Stimulated activated CD4-positive, alpha-beta T cell treated with anti-CD3 and anti-CD28 coated beads, Interleukin-12 subunit alpha, Interleukin-12 subunit beta, amount 100 ng/mL, for 48 hours (primary cell): ENCODE data around the gene MYOM3.
"Not testable (repeated sequence)": the region's sequence is repeated elsewhere in the genome, so short reads cannot be mapped to it uniquely, and the experiment has no call there.

Experiments
- DNase-seq, 3 donors: peaks; one replicate each; pipeline ENCODE4 v3.0.0-alpha.2; 2020; ENCODE audit warnings: low read depth in 2 of 3, low spot score in 1 of 3

MYOM3 gene

DNA sequence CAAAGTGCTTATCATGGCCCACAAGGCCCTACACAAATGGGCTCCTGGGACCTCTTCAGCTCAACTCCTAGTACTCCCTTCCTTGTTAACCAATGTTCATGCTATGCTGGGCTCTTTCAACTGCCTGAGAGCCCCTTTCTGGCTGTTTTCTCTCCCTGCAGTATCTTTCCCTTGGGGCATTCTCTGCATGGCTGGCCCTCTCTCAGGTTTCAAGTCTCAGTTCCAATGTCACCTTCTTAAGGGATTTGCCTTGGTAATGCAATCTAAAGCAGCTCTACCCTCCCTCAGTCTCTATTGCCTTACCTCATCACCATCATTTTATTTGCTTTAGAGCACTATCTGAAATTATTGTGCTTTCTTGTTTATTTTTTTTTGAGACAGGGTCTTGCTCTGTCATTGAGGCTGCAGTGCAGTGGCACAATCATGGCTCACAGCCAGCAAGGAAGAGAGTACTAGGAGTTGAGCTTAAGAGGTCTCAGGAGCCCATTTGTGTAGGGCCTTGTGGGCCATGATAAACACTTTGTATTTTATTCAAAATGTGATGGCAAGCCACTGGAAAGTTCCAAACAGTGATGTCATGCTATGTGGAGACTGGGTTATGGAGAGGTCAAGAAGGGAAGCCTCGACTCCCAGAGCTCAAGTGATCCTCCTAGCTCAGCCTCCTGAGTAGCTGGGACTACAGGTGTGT is 68.4 kb downstream of the MYOM3 start:
- no peak for DNase-seq

DNA sequence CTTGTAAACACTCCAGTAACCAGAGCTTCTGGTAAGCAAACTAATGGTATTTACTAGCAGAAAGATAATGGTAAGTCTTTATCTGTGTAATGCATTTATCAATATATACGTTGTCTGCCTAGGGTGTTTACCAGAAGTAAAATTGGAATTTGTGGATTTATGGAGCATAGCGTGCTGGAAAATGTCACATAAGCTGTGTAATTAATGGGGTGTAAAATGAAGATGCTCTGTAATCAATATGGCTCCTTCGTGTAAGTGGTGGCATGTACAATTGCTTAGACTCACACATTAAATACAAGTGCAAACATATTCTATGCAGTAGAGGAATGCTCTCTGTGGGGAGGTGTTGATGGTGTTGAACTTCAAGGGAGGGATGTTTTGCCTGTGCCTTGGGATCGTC is 69.6 kb downstream of the MYOM3 start:
- DNase-seq = no peak

DNA sequence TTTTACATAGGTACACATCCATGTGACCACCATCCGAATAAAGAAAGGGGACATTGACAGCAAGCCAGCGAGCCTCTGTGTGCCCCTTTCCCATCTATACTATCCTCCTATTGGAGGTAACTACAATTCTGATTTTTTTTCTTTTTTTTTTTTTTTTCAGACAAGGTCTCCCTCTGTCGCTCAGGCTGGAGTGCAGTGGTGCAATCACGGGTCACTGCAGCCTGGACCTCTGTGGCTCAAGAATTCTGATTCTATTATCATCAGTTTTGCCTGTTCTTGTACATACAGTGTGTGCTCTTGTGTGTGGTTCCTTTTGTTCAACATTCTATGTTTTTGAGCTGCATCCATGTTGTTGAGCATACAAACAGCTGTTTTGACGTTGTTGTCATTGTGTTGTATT is 75.8 kb downstream of the MYOM3 start:
- no peak for DNase-seq

DNA sequence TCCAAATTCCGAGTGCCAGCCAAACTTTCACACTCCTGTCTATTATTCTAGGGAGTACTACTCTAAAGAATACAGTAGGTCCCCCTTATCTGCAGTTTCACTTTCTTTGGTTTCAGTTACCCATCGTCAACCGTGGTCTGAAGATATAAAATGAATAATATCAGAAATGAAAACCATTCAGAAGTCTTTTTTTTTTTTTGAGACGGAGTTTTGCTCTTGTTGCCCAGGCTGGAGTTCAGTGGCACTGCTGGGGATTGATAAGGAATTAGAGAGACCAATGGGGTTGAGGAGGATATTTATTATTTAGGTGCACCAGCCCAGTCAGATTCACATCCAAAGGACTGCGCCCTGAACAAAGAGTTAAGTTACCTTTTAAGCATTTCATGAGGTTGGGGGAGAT is 79.0 kb downstream of the MYOM3 start:
- DNase-seq = no peak

DNA sequence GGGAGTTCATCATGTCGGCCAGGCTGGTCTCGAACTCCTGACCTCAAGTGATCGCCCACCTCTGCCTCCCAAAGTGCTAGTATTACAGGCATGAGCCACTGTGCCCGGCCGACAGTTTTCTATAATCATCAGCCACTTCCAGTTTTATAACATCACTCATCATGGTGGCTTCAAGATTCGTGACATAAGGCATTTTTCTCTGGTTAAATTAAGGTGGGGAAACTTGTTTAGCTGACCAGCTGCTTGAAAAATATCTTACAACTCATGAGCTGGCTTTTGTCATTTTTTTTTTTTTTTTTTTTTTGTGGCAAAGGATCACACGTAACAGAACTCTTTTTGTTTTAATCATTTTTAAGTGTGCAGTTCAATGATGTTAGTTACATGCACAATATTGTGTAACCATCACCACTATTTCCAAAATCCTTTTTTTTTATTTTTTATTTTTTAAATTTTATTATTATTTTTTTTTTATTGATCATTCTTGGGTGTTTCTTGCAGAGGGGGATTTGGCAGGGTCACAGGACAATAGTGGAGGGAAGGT is 80.9 kb downstream of the MYOM3 start:
- not testable (repeated sequence) for DNase-seq

DNA sequence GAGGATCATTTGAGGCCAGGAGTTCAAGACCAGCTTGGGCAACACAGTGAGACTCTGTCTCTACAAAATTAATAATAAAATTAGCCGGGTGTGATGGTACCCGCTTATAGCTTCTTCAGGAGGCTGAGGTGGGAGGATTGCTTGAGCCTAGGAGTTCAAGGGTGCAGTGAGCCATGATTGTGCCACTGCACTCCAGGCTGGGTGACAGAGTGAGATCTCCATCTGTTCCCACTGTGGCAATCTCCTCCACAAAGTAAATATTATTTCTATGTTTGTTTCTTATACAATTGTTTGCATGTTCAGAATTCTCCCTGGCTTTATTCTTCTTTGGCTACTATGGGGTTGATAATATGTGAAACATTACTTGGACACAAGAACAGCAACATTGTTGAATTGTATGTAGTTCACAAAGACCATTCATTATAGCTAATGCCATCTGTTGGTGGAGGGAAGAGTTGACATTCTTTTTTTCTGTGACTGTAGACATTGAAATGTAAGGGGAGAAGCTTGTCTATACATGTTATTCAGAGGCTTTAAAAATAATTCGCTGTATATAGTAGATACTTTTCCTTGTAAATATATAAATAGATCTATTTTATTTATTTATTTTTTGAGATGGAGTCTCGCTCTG is 84.0 kb downstream of the MYOM3 start:
- no peak for DNase-seq

DNA sequence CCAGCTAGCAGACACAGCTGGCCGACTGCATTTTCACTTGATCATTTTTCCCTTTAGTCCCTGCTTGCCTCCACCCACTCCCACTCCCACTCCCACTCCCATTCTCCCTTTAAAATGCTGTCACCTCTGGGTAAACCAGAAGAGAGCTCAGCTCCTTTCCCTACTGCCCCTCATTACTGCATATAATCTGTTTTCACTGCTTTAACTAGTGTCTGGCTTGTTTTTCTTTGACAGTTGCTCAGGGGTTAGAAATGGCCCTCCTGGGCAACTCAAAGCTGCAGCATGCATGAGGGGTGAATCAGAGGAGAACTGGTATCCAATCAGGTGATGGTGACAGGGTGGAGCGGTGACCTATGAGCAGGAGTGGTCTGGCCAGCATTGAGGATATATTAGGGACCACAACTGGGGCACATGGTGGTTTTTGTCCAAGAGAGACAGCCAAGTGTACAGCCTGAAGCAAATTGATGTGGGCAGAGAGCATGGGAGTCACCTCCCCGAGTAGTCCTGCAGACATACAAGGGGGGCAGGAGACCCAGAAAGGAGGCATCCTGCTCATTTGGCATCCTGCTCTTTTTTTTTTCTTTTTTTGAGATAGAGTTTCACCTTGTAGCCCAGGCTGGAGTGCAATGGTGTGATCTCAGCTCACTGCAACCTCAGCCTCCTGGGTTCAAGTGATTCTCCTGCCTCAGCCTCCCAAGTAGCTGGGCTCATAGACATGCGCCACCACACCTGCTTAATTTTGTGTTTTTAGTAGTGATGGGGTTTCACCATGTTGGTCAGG is 89.2 kb downstream of the MYOM3 start:
- no peak for DNase-seq

DNA sequence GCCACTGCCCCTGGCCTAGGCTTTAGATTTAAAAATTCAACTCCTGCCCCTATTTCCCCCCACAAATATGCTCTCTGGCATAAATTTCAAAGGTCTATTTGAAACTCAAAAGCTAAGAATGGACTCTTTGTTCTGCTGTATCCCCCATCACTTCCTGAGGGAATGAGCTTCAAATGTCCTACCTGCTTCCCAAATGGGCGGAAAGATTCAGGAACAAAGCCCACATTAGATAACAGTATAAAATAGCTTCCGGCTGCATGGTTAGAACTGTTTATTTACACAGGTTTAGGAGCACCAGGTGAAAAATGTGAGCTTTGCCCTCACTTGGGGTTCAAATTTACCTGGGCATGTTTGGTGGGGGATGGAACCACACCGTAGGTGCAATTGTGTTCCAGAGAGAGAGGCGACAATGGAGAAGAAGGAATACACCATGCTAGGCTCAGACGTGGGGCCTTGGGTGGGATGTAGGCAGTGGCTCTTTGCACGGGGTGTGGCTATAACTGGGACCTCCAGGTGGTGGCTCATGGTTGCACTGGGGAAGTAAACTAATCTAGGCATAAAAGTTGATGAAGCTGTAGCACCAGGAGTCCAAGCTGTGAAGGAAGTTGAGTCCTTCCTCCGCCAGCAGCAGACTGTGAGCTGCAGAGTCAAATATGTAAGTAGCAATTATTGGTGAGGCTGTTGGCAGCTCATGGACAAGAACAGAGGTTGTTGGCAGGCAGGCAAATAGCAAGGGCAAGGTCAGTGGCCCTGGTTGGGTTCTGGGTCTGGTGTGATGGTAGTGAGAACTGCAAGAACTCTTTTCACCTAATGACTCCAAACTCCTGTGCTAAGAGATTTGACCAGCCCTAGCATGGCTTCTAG is 90.3 kb downstream of the MYOM3 start:
- DNase-seq = no peak

DNA sequence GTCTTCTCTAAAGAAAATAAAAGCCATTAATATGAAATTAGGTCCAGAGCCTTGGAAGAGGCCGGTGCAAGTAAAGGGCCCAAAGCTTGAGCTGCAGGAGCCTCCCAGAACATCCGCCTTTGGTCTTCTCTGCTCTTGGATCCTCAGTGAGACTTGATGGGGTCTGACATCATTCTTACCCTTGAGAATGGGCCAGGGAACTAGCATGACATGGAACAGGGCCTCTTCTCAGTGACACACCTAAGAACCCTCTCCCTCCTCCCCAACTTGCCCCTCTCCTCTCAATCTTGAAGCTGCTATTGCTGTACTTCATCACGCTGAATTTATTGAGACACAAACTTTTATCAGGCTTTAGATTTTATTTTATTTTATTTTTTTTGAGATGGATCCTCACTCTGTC is 91.5 kb downstream of the MYOM3 start:
- DNase-seq = no peak

DNA sequence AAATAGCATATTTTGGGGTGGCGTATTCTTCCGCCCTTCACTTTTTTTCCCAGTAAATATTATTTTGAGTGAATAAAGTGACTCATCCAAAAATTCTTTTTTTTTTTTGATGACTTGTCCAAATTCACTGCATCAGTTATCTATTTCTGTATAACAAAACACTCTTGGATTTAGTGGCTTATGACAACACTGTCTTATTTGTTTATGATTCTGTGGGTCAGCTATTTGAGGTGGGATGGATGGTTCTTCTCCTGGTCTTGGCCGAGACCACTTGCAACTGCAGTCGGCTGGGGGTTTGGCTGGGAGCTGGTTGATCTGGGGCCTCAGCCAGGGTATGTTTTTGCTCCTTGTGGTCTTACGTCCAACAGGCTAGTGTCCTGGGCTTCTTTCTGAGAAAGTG is 91.9 kb downstream of the MYOM3 start:
- DNase-seq = no peak

DNA sequence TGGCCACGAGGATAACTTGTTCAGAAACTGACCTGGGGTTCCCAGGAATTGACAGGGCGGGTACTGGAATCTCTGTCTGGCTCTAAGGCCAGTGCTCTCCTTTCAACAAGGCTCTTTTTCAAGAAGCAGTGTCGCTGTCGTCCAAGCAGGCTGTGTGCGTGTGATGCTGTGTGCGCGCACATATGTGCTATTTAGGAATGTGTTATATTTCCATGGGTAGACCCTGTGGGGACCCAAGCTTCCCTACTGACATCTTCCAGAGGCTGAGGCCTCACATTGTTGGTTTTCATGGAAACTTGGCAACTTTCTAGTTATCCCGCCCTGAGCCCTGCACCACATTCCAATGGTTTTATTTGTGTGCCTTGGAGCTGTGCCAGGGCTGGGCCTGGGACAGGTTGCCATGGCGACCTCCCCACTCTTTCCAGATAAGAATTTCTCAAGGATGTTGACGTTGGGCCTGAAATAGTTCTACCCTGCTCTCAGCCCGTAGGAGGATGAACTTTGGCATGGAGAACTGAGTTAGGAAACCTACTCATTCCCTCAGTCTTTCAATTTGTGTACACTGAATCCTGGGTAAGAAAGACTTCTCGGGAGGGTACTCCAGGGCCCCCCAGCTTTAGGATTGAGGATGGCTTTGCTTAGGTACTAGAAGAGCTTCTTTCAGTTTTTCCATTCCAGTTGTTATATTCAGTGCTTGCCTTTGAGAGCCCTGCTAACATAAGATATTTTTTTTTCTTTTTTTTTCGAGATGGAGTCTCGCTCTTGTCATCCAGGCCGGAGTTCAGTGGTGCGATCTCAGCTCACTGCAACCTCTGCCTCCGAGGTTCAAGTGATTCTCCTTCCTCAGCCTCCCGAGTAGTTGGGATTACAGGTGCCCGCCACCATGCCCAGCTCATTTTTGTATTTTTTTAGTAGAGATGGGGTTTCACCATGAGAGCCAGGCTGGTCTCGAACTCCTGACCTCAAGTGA is 93.0 kb downstream of the MYOM3 start:
- DNase-seq = no peak

DNA sequence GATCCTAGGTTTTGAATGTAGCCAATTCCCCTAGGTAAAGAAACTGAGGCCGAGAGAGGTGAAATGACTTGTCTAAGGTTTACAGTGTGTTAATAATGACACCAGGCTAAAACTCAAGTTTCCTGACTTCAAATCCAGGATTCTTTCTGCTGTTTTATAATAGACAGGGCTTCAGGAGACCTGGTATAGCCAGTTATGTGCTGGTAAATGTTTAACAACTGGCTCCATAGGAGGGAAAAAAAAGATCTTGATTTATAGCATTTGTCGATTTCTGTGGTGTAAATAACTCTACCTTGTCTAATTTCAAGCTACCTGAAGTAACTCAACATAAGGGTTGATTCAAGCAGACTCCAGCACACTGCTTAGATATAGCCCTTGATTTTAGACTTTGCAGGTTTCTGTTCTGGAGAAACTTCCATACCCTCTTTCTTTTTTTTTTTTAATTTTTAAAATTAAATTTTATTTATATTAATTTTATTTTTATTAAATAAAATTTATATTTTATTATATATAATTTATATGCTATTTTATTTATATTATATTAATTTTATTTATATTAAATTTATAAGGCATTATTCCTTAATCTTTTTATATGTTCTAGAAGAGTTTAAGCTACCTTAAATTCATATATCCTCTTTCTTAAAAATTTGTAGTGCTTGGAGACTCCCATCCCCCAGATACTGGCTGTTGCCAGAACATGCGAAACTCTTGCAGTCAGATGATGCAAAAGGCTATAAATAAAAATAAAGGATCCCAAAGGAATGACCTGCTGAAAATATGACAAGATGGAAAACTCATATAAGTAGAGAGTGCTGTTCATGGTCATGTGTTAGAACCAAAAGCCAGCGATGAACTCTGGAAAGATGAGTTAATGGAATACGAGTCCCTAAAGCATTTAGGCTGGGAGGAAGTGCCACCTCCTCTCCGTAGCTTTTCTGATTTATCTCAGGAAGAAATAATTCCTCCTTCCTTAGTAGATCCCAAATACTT is 96.4 kb downstream of the MYOM3 start:
- DNase-seq = no peak

DNA sequence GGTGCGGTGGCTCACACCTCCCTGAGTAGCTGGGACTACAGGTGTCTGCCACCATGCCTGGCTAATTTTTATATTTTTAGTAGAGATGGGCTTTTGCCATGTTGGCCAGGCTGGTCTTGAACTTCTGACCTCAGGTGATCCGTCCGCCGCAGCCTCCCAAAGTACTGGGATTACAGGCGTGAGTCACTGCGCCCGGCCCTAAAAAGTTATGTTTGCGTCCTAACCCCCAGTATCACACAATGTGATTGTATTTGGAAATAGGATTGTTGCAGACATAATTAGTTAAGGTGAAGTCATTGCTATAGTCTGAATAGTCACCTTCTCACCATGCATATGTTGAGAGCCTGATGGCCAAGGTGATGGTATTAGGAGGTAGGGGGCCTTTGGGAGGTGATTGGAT is 99.1 kb downstream of the MYOM3 start:
- not testable (repeated sequence) for DNase-seq

DNA sequence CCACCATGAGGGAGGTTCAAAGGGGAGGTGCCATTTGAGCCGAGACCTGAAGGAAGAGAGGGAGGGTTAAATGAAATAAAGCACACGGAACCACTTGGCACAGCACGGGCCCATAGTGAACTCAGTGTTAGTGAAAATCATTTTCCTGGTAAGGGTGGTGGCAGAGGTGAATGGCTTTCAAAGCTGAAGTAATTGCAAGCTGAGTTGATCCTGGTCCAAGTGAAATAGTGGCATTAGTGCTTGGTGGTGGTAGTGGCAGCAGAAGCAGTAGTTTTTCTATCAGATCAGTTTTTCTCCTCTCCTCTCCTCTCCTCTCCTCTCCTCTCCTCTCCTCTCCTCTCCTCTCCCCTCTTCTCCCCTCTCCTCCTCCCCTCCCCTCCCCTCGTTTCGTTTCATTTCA is 101.3 kb downstream of the MYOM3 start:
- no peak for DNase-seq

DNA sequence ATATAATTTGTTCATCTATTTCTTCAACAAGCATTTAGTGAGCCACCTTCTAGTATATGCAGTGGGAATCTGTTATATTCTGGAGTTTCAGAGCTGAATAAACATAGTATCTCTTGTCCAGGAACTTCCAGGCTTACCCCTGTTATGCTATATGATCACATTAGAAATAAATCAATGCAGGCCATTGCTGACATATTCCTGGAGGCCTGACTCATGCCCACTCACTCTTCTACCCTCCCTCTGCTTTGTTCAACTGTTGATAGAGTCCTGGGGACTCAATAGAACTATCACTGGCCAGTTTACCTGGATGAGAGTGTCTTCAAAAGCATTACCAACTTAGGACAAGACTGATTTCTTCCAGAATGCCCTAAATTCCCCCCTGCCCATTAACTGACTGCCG is 102.5 kb downstream of the MYOM3 start:
- no peak for DNase-seq

DNA sequence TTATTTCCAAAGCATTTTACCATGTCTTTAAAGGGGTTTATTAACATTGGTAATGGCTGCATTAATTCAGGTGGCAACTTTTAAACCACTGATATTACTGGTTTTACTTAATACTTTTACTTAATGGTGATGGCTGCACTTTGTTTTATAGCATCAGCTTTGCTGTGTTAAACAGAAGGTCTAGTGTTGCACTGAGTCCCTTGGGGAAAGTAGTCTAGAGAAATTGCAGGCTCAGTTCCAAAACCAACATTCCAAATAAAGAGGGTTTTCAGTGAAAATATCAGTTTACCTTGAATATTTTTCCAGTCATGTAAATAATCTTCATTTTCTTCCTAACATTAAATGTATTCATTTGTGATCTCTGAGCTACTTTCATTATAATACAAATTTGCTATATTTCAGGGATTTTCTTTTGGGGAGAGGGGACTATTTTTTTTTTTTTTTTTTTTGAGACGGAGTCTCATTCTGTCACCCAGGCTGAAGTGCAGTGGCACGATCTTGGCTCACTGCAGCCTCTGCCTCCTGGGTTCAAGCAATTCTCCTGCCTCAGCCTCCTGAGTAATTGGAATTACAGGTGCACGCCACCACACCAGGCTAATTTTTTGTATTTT is 103.3 kb downstream of the MYOM3 start:
- DNase-seq = not testable (repeated sequence)

DNA sequence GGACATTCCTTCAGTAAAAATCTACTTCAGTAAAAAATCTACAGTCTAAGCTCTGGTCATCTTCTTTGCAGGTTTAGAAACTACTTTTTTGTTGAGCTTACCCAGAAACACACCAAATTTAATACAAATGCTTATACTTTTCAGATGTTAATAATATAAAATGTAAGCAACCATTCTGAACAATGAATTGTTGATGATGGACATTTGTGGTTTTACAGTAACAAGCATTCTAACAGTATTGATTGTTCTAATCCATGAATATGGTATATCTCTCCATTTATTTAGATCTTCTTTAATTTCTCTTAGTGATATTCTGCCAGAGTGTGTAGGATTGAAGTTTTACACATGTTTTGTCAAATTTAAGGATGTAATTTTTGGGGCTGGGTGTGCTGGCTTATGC is 104.9 kb downstream of the MYOM3 start:
- no peak for DNase-seq
